ENCODE results near the gene C12orf60.
A peak's percentile ranks its signal among the peaks of the same experiment; 100 is the strongest.

C12orf60 gene

DNA sequence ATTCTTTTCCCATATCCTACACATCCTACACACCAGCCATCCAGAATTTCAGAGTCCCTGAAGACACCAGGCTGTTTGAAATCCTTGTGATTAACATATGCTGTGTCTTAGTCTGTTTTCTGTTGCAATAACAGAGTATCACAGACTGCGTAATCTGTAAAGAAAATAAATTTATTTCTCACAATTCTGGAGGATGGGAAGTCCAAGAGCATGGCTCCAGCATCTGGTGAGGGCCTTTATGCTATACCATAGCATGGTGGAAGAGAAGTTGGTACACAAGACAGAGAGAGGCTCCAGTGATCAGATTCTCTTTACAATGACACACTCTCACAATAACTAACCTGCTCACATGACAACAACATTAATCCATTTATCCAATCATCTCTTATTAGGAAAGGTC is 35.8 kb downstream of the C12orf60 start:
- FAIRE-seq = no peak

- no peak for FAIRE-seq
Observed at GRCh38 chr12:14840616-14841015, 37.1 kb downstream of the C12orf60 start.

- FAIRE-seq = no peak
Observed at GRCh38 chr12:14841761-14842160, 38.3 kb downstream of the C12orf60 start.

DNA sequence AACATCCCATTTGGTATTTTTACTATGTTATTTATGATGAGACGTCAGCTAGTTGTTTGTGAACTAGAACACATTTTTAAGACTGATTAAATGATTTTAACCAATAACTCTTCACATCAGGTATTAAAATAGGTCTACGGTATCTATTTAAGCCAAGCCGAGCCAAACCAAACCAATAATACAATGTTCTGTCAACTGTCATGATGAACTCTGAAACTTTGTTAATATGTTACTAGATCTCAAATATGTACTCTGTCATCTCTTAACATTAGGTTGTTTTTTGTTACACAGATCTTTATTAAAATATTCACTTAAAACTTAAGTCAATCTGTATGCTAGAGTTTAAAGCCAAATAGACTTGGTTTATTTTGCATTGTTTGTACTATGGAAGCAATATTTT is 38.8 kb downstream of the C12orf60 start:
- no peak for FAIRE-seq

- FAIRE-seq = no peak
Observed at GRCh38 chr12:14843425-14843887, 40.0 kb downstream of the C12orf60 start, which contains the start of gene ART4. ART4 (minus strand) TSS chr12:14843526; CDS start chr12:14843113, 413 bp downstream.

- FAIRE-seq = no peak
Observed at GRCh38 chr12:14844401-14844800, 40.9 kb downstream of the C12orf60 start.

DNA sequence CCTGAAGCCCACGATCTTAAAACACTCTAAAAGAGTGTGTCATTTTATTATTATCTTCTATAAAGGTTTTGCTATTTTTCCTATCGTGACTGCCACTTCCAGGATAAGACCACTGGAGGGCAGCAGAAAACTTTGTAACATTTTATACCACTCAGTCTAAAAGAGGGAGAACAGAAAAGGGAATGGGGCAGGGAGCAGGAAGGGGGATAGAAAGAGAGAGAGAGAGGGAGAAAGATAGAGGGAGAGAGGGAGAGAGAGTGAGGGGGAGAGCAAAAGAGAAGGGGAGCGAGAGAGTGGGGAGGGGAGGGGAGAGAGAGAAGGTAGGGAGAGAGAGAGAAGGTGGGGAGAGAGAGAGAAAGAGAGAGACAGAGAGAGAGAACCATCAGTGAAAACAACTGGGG is 41.9 kb downstream of the C12orf60 start:
- FAIRE-seq = peak; percentile 13

DNA sequence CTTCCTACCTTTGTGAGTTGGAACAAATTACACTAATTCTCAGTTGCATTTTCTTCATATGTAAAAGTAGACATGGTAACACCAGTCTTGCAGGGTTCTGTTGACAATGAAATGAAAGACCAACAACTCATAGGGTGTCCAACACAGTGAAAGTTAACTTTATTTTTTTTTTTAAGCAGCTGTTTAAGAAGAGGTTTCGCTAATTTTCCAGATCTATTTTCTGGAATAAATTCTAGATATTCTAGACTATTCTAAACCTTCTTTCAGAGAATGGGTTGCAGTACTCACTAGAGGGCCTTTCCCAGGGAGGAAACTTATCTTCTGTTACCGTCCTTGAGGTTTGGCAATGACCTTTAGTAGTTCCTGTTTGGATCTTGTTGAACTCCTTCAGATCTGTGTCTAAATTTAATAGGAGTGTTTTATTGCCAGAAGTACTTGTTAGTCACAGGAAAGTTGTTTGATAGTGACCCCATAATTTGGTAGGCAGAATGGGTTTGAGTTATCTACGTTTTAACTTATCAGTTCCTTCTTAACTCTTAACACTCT is 42.6 kb downstream of the C12orf60 start:
- no peak for FAIRE-seq

DNA sequence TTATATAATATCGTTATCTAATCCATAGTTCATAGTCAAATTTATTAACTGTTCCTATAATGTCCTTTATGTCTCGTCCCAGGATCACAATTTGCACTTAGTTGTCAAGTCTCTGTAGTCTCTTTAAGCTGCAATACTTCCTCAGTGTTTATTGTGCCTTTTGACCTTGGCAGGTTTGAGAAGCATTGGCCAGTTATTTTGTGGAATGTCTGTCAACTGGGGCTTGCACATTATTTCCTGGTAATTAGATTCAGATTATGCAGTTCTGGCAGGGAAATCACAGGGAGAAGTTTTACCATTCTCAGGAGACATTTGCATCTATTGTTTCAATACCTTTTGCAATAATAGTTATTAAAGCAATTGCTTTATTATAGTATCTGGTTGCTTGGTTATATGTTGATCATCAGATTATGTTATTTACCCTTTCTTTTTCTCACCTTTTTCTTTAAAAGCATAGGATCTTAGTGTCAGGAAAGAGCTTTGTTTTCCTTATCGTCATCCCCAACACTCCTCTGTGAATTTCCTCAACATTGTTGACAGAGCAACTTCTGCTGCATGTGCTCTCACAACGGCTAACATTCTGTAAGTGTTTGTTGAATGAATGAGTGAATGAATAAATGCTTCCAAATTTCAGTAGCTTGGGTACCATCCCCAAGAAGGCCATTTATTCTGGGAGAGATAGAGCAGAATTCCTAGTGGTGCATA is 43.6 kb downstream of the C12orf60 start:
- no peak for FAIRE-seq

DNA sequence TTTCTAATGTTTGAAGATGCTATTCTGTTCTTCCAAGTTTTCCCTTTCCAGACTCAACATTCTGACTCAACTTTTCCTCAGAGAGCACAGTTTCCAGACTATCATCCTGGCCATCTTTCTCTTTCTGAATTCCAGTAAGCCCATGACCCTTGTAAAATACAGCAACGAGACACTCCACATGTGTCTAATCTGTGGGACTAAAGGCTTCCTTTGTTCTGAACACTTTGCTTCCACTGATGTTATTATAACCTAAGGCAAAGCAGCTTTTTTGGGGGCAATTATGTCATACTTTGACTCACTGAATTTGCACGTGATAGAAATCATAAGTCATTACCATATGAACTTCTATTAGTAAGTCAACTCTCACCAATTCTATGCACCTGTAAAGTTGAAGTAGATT is 46.2 kb downstream of the C12orf60 start:
- no peak for FAIRE-seq

GRCh38 chr12:14850929-14851663 is 47.6 kb downstream of the C12orf60 start:
- FAIRE-seq = no peak

DNA sequence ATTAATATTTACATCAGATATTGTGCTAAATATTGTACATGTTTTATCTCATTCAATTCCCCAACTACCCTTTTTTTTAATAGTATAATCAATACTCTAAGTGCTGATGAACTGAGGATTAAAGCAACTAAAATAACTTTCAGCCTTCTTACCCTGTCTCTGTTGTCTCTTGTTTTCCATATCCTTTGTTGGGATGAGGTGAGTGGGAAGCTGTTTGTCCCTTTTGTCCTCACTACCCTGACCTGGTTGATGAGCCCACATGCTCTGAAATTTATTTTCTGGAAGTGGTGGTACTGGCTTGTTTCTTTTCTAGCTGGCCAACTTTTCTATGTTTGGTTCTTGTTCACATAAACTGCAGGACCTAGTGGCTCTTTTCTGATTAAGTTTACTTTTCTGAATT is 49.4 kb downstream of the C12orf60 start:
- no peak for FAIRE-seq

DNA sequence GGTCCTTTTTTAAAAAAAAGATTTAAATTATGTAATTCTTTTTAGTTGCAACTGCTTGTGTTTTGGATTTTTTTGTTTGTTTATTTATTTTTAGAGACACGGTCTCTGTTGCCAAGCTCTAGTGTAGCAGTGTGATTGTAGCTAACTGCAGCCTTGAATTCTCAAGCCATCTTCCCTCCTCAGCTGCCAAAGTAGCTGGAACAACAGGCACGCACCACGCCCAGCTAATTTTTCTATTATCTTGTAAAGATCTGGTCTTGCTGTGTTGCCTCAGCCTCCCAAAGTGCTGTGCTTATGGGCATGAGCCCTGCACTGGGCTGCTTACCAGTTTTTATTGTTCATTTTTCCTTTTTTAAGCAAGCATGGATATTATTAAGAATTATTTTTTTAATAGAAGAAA is 50.5 kb downstream of the C12orf60 start:
- FAIRE-seq = no peak

DNA sequence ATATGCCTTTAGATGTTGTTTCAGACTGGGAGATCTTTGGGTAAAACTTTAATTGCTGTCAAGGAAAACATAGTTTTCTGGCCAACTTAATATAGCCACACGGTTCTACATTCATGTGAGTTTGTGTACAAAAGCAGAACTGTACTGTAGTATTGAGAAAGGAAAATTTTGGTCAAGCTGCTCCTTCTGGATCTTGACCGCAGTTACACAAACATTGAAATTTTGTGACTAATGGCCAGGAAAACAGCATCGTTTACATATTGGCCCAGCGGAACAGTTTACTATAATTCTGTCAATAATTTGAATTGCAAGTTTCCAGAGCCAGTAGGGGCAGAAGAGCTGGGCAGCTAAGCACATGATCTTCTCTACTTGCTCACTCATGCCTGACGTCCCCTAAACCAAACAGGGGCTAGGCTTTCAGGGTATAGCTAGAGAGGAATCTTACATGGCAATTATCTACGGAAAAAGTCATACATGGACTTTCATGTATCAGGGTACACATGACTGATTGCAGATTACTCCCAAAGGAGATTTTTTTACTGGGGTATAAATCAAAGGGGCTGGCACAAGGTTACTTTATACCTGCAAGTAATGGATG is 51.2 kb downstream of the C12orf60 start:
- FAIRE-seq = no peak

DNA sequence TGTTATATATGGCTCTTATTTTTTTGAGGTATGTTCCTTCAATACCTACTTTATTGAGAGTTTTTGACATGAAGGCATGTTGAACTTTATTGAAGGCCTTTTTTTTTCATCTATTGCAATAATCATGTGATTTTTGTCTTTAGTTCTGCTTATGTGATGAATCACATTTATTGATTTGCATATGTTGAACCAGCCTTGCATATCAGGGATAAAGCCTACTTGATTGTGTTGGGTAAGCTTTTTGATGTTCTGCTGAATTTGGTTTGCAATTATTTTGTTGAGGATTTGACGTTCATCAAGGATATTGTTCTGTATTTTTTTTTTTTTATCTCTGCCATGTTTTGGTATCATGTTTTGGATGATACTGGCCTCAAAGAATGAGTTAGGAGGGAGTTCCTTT is 55.0 kb downstream of the C12orf60 start:
- no peak for FAIRE-seq

GRCh38 chr12:14860490-14860889 is 57.0 kb downstream of the C12orf60 start:
- no peak for FAIRE-seq

DNA sequence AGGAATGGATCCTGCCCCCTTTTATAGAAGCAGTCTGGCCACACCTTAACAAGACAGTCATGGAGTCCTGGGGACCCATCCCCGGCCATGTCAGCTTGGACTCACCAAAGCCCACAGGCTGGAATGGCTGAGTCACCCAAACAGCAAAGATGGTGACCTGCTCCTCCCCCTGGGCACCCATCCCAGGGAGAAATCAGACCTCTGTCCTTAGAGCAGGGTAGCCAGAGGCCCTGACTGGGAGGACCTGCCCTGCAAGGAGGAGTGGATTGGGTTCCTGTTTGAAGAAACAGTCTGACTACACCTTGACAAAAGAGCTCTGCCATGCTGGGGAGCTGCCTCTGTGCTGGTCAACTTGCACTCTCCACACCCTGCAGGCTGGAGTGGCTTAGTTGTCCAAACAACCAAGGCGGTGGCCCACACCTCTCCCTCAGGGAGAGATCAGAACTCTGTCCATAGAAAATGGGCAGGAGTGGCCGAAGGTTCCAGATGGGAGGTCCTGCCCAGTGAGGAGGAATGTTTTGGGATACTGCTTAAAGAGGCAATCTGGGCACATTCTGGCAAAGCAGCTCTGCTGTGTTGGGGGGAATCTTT is 65.5 kb downstream of the C12orf60 start:
- no peak for FAIRE-seq

DNA sequence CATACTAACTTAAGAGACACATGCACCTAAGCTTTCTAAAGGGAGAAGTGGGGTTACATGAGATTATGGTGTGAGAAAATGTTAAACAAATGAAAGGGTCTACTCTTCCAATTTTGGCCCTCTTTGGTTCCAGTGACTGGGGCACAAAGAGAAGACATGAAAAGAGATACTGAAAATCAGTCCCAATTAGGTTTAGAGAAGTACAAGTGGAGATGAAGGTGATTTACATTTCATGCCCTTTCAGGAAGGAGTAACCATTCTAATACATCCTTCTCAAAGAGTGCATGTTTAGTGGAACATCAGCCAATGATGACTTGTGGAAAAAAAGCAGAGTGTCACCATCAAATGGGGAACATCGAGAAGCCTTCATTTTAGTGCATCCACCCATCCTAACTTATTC is 67.8 kb downstream of the C12orf60 start:
- no peak for FAIRE-seq

GRCh38 chr12:14871886-14872285 is 68.4 kb downstream of the C12orf60 start:
- no peak for FAIRE-seq

DNA sequence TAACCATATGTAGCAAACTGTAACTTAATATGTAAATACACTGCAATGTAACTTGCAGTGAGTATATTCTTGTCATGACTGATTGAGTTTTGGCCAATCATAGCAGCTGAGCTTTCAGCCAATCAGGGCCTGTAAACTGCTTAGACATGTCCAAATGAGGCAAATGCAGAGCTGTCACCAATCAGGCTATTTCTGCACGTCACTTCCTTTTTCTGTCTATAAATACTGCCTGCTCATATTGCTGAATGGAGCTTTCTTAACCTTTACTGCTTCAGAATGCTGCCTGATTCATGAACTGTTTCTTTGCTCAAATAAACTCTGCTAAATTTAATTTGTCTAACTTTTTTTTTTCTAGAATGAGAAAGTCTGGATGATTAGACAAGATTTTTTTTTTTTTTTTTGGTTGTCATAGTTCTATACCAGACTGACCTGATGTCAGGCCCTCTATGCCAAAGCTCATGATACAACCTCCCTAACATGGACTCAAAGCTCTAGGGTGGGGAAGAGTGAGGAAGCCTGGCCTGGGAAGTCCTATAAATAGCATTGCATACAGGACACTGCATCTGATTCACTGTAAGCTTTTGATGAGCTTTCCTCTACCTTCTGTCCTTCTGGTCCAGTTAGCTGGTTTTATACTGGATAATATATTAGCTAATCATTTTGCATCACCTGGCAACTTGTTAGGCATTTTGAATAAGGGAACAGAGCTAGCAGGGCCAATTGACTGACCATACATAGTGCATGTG is 70.1 kb downstream of the C12orf60 start:
- FAIRE-seq = no peak

Measured in TTC549 (cell line).